Activated CD8-positive, alpha-beta T cell treated with anti-CD3 and anti-CD28 coated beads for 36 hours (primary cell): ENCODE measurements around the gene PDE6A. TPM values are rescaled to one million over a fixed set of nuclear protein-coding genes. Genes with fewer than 3 reads are reported as not detected.

Experiments used
- ATAC-seq: fragments of 200-7000 bp; cut with Tn5 transposase; one replicate; pipeline ENCODE4 v1.10.0; 2021; ENCODE audit warnings: mild to moderate bottlenecking, moderate library complexity
- CTCF ChIA-PET: fragments of 350-600 bp; sonication (Branson Sonifier 250); formaldehyde crosslinking; loops from one replicate; lab custom pipeline; 2021; ENCODE audit warnings: antibody characterized with exemption; lab: Charles Lee
- POLR2A ChIA-PET: fragments of 350-600 bp; sonication (Branson Sonifier 250); formaldehyde crosslinking; loops from one replicate; lab custom pipeline; 2021; ENCODE audit warnings: antibody characterized with exemption; lab: Charles Lee
- DNase-seq: peaks from one replicate; pipeline ENCODE4 v3.0.0-alpha.2; 2020
- H3K27ac Mint-ChIP-seq: one replicate; pipeline ENCODE4 v1.8.0; 2021; ENCODE audit warnings: mild to moderate bottlenecking, mixed read lengths
- H3K27me3 Mint-ChIP-seq: one replicate; pipeline ENCODE4 v1.8.0; 2021; ENCODE audit warnings: mixed read lengths
- H3K36me3 Mint-ChIP-seq: one replicate; pipeline ENCODE4 v1.8.0; 2021; ENCODE audit warnings: low read depth, mixed read lengths
- H3K4me1 Mint-ChIP-seq: one replicate; pipeline ENCODE4 v1.8.0; 2021; ENCODE audit warnings: low read depth, mixed read lengths
- H3K4me3 Mint-ChIP-seq: one replicate; pipeline ENCODE4 v1.8.0; 2021; ENCODE audit warnings: mild to moderate bottlenecking, moderate library complexity, mixed read lengths
- H3K9me3 Mint-ChIP-seq: one replicate; pipeline ENCODE4 v1.8.0; 2021; ENCODE audit warnings: mixed read lengths
- CTCF ChIP-seq: fragments of 200-600 bp; IDR thresholded peaks from one replicate; pipeline ENCODE4 v1.8.0; 2022; ENCODE audit warnings: antibody characterized with exemption, mild to moderate bottlenecking
- intact Hi-C: fragments of 100-400 bp; cut with micrococcal nuclease; formaldehyde crosslinking; loops from one replicate; pipeline ENCODE4 v1.10.0; 2022
- total RNA-seq, 2 experiments: library from RNA; stranded (reverse); gene quantifications; one replicate each; pipeline ENCODE4 v1.2.3, GENCODE V29; 2021

The PDE6A gene
- total RNA-seq, 2 experiments from 2014 or later, result not detected

- Mint-ChIP-seq H3K9me3 (no peaks in the 10 kb centered on the region), H3K36me3 (peaks cover 2% of the 10 kb centered on the region), H3K4me3 (no peak overlapping the region), H3K4me1 (no peaks in the 10 kb centered on the region), H3K27me3 (no peaks in the 10 kb centered on the region), H3K27ac (no peak overlapping the region)
- intact Hi-C loops, result no loop called here
- ATAC-seq (peak; percentile 58), DNase-seq (peak; percentile 67)
- TF ChIP-seq CTCF, result peak; percentile 85
- POLR2A ChIA-PET, result interaction anchor here (0.9 kb wide), 2 partner anchors 9 to 19 kb away, joined by 3 read pairs; no protein-coding TSS in a partner anchor
- CTCF ChIA-PET, result interaction anchor here (0.6 to 12.2 kb wide), 45 partner anchors 9 to 396 kb away, joined by 3 to 152 read pairs (median 4); partner anchors contain the start of genes HMGXB3, SLC26A2 and TIGD6
These were observed 91.8 kb downstream of the PDE6A start for GRCh38 chr5:149852641-149853330.

- no peak overlapping the region for H3K4me3 Mint-ChIP-seq
- H3K27ac Mint-ChIP-seq, result no peak overlapping the region
- no peaks in the 10 kb centered on the region for H3K4me1 Mint-ChIP-seq
- intact Hi-C loops, result no loop called here
- H3K36me3 Mint-ChIP-seq, result peaks cover 6% of the 10 kb centered on the region
- no peaks in the 10 kb centered on the region for H3K27me3 Mint-ChIP-seq
- CTCF ChIA-PET, result interaction anchor here (0.9 to 12.2 kb wide), 7 partner anchors 15 to 140 kb away, joined by 3 to 152 read pairs (median 3); partner anchors contain the start of gene SLC26A2
- TF ChIP-seq CTCF, result no peak
- no peaks in the 10 kb centered on the region for H3K9me3 Mint-ChIP-seq
- no peak for ATAC-seq
- POLR2A ChIA-PET, result interaction anchor here (1.7 kb wide), 1 partner anchor 17 kb away, joined by 4 read pairs; no protein-coding TSS in a partner anchor
- DNase-seq, result no peak
These were observed 93.4 kb downstream of the PDE6A start for GRCh38 chr5:149851211-149851610.

- ChIA-PET CTCF (interaction anchor here (0.9 to 12.2 kb wide), 8 partner anchors 16 to 141 kb away, joined by 3 to 152 read pairs (median 3); partner anchors contain the start of gene SLC26A2), POLR2A (interaction anchor here (1.7 kb wide), 1 partner anchor 16 kb away, joined by 4 read pairs; no protein-coding TSS in a partner anchor)
- H3K36me3 Mint-ChIP-seq, result peaks cover 11% of the 10 kb centered on the region
- no peaks in the 10 kb centered on the region for H3K27me3 Mint-ChIP-seq
- DNase-seq, result no peak
- H3K4me3 Mint-ChIP-seq, result no peak overlapping the region
- no peak for TF ChIP-seq CTCF
- no peaks in the 10 kb centered on the region for H3K4me1 Mint-ChIP-seq
- H3K9me3 Mint-ChIP-seq, result no peaks in the 10 kb centered on the region
- intact Hi-C loops, result no loop called here
- no peak overlapping the region for H3K27ac Mint-ChIP-seq
- no peak for ATAC-seq
These were observed 94.4 kb downstream of the PDE6A start for GRCh38 chr5:149849966-149850910.

- POLR2A ChIA-PET, result no interaction called here
- Mint-ChIP-seq H3K4me3 (no peak overlapping the region), H3K9me3 (no peaks in the 10 kb centered on the region), H3K4me1 (no peaks in the 10 kb centered on the region), H3K27me3 (no peaks in the 10 kb centered on the region), H3K36me3 (peaks cover 15% of the 10 kb centered on the region), H3K27ac (no peak overlapping the region)
- CTCF ChIA-PET, result interaction anchor here (0.8 to 12.2 kb wide), 4 partner anchors 16 to 141 kb away, joined by 3 to 152 read pairs (median 5); partner anchors contain the start of gene SLC26A2
- no peak for TF ChIP-seq CTCF
- ATAC-seq (no peak), DNase-seq (no peak)
- intact Hi-C loops, result no loop called here
These were observed 95.2 kb downstream of the PDE6A start for GRCh38 chr5:149849280-149849965.
